IPS-NIHi7 (cell line): Measurements from ENCODE around the gene EID2B.
A peak's percentile ranks its signal among the peaks of the same experiment; 100 is the strongest.

ENCODE experiments used
- DNase-seq: peaks from one replicate; pipeline ENCODE4 v3.0.0; 2012; ENCODE audit warnings: mixed read lengths; ENCODE audit errors: extremely low spot score

Gene EID2B

DNA sequence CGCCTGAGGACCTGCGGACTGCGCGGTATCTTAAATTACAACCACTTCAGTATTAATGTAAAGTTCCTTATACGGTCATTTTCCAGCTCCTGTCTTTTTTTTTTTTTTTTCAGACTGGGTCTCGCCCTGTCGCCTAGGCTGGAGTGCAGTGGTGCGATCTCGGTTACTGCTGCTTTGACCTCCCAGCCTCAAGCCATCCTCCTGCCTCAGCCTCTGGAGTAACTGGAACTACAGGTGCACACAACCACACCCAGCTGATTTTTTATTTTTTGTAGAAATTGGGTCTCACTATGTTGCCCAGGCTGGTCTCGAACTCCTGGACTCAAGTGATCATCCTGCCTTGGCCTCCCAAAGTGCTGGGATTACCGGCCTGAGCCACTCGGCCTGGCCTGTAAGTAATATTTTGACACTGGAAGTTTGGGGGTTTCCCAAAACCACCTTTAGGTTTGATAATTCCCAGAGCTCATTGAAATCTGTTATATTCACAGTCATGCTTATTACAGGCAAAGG, 406 bp upstream of the EID2B start:
- DNase-seq: no peak

DNA sequence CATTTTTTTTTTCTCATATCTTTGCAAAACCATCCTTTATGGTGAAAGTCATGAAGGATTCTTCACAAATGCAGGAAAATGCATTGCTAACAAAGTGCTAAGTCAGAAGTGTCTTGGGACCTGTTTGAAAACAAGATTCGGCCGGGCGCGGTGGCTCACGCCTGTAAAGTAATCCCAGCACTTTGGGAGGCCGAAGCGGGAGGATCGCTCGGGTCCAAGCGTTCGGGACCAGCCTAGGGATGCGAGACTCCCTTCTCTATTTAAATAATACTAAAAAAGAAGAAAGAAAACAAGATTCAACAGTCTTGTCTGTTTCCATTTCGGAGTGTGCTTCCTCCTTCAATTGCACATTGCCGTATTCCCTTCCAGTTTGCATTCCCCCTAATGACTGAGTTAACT, 819 bp downstream of the EID2B start:
- DNase-seq: no peak

DNA sequence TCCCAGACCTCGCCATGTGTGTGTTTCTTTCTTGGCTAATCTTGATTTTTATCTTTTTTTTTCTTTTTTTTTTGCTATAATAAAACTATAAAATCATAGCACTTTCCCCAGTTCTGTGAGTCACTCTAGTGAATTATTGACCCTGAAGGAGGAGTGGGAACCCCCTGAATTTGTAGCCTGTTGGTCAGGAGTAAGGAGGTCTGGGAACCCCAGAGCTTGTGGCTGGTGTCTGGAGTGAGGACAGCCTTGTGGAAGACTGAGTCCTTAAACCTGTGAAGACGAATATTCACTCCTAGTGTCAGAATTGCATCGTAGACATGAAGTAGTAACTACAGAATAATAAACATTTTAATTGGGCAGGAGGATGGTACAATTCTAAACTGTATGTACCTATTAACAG, 7.4 kb downstream of the EID2B start:
- DNase-seq: no peak

DNA sequence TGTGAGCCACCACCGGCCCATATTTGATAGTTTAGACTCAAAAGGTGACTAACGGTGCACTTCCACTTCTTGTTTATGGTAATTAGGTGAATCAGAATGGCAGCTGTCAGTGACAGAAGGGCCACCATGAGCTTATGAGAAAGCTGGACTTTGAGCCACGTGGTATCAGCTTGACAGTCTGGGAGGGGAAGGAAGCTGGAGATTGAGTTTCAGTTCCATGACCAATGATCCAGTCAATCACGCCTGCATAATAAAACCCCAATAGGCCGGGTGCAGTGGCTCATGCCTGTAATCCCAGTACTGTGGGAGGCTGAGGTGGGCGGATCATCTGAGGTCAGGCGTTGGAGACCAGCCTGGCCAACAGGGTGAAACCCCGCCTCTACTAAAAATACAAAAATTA, 8.2 kb downstream of the EID2B start:
- DNase-seq: no peak

DNA sequence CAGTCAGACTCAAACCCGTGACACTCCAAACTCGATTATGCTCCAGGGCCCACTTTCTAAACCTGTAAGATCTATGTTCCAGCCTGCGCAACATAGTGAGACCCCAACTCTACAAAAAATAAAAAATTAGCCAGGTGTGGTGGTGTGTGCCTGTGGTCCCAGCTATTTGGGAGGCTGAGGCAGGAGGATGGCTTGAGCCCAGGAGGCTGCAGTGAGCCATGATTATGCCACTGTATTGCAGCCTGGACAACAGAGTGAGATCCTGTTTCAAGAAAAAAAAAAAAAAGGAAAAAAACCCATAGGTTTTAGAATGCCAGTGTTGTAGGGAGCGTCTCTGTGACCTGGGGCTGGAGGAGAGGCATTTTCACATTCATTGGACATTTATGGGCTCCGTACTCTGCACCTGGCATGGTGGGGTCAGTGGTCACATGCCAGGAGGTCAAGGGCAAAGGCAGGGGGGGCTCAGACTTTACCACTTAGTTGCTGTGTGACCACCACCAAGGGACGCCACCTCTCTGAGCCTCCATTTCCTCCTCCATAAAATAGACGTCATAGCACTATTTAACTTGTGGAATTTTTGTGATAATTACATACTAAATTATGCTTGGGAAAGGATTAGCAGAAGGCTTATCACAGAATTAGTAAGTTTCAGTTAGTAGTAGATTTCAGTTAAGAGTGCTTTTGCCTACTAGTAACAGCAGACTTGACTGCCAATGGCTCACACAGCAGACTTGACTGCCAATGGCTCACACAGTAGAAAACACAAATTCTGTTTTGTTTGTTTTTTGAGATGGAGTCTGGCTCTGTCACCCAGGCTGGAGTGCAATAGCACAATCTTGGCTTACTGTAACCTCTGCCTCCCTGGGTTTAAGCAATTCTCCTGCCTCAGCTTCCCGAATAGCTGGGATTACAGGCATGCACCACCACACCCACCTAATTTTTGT, 11.8 kb downstream of the EID2B start:
- no peak for DNase-seq

DNA sequence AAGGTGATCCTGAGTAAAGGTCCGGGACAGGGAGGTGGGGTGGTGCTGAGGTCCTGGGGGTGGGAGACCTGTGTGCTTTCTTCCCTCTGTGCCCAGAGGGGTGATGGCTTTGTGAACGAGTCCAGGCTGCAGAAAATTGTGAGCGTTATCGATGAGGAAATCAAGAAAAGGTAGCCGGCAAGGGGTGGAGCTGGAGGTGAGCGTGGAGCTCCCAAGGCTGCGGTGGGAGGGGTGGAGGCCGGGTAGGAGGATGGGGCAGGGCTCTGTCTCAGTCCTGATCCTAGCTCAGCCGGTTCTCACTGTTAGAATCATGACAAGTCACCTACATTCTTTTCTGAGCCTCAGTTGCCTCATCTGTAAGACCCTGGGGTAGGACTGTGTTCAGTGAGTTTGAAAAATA, 13.7 kb downstream of the EID2B start:
- DNase-seq: no peak

DNA sequence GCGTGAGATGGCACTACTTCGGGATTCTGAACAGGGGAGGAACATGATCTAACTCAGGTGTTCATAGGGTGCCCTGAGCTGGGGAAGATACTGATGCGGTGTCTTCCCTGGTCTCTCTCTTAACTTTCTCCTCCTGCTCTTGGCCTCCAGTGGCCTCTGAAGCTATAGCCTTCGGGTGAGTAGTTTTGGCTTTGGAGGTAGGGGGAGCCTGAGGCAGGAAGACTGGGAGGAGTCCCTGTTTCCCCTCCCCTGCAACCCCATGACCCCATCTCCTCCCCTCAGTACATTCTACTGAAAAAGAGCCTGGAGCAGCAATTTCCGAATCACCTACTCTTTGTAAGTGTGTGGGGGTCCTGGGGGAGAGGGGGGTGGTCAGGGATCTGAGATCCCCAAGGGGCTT, 14.2 kb downstream of the EID2B start:
- DNase-seq: no peak

DNA sequence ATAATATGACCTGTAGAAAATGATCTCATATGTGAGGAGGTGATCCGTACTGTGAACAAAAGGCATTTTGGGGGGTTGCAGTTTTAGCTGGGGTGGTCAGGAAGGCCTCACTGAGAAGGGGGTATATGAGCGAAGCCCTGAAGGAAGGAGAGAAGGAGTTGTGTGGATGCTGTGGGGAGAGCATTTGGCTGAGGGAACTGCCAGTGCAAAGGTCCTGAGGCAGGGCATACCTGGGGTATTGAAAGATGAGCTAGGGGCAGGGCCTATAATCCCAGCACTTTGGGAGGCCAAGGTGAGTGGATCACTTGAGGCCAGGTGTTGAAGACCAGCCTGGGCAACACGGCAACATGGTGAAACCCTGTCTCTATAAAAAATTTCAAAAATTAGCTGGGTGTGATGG, 15.2 kb downstream of the EID2B start:
- no peak for DNase-seq

DNA sequence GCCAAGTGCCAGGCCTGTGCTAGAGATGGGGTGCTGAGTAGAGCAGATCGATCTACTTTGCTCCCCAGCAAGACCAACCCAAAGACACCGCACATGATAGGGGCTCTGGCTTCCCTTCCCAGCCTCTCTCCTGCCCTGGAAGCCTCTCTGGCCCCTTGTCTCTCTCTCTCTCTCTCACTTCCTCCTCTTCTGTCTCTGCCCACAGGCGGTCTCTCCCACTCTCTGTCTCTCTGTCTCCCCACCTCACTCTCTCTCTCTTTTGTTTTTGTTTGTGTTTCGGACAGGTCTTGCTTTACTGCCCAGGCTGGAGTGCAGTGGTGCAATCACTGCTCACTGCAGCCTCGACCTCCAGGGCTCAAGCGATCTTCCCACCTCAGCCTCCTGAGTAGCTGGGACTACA, 16.4 kb downstream of the EID2B start:
- DNase-seq: no peak

DNA sequence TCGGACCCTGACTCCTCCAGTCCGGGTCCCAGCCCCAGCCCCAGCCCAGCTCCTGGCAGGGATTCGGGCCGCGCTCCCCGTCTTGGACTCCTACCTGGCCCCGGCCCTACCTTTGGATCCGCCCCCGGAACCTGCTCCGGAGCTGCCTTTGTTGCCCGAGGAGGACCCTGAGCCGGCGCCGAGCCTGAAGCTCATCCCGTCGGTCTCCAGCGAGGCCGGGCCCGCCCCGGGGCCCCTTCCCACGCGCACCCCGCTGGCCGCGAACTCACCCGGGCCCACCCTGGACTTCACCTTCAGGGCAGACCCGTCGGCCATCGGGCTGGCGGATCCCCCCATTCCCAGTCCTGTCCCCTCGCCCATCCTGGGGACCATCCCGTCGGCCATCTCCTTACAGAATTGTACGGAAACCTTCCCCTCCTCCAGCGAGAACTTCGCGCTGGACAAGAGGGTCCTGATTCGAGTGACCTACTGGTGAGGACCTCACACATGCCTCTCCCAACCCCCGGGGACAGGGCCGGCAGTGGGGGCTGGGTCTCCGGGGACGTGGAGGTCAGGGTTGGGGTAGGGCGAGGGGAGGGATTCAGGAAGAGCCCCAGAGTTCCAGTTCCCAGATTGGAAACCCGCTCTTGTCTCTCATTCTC, 17.0 kb downstream of the EID2B start:
- DNase-seq: peak; percentile 59

DNA sequence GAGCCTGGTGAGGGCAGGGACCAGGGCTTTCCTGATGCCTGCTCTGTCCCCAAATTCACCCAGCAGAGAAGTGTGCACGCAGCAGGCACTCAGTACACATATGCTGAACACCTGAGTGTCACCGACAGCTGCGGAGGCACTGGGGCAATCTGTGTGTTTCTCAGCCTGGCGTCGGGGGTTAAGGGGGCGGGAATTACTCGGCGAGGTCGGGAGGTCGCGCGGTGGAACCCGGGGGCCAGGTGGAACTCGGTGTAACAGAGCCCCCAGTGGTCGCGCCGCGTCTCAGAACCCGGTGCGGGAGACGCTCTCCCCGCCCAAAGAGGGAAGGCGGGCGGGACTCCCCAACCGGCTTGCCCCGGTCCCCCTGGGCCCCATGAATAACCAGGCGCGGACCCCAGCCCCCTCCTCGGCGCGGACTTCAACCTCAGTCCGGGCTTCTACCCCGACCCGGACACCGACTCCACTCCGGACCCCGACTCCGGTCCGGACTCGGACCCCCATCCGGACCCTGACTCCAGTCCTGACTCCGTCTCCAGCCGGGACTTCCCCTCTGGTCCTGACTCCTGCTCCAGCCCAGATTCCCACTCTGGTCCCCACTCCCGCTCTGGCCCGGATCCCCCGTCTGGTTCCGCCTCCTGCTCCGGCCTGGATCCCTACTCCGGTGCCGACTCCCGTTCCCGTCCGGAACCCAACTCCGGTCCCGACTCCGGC, 17.7 kb downstream of the EID2B start, which contains the start of gene SELENOV:
SELENOV (plus strand) TSS at position 300 of the 711 bp plus-strand sequence; CDS start at position 374, 74 bp downstream.
- DNase-seq: peak; percentile 65

DNA sequence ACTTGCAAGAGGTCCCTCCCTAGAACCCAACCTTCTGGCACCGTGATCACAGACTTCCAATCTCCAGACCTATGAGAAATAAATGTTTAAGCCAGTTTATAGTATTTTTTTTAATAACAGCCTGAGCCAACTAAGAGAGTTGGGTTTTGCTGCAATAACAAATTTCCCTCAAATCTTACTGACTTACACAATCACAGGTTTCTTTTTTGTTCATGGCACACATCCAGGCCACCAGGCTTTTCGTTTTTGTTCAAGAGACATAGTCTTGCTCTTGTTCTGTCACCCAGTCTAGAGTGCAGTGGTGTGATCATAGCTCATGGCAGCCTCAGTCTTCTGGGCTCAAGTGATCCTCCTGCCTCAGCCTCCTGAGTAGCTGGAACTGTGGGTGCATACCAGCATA, 19.7 kb downstream of the EID2B start:
- no peak for DNase-seq

DNA sequence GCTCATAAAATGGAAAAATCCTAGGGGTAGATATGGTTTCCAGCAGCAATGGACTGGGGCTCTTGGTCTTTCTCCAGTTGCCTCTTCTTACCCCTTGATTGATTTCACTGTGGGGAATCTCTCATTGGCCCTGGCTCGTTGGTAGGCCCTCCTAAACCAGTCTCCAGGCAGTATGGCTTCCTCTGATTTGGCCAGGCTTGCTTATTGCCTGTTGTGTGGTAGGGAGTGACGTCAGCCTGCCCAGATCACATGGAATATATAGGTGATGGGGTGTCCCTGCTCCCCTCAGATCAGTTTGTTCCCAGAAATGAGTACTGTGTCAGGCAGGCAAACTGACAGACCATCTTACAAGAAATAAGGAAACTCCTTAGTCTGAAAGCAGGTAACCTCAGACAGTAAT, 23.4 kb downstream of the EID2B start:
- DNase-seq: no peak

DNA sequence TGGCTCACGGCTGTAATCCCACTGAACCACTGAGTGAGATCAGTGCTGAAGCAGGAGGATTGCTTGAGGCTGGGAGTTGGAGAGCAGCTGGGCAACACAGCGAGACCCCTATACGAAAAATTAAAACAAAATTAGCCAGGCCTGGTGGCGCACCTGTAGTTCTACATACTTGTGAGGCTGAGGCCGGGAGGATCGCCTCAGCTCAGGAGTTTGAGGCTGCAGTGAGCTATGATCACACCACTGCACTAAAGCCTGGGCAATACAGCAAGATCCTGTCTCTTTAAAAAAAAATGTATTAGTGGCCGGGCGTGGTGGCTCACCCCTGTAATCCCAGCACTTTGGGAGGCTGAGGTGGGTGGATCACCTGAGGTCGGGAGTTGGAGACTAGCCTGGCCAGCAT, 24.0 kb downstream of the EID2B start:
- DNase-seq: no peak

DNA sequence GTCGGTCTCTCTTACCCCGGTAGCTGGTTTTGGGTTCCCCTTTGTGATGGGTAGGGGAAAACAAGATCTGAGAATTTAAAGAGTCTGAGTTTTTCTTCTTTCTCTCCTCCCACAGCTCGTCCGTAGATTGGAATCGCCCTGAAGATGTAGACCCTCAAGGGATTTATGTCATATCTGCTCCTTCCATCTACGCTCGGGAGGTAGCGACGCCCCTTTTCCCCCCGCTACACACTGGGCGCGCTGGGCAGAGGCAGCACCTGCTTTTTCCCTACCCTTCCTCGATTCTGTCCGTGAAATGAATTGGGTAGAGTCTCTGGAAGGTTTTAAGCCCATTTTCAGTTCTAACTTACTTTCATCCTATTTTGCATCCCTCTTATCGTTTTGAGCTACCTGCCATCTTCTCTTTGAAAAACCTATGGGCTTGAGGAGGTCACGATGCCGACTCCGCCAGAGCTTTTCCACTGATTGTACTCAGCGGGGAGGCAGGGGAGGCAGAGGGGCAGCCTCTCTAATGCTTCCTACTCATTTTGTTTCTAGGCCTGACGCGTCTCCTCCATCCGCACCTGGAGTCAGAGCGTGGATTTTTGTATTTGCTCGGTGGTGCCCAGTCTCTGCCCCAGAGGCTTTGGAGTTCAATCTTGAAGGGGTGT, 24.8 kb downstream of the EID2B start:
- no peak for DNase-seq

DNA sequence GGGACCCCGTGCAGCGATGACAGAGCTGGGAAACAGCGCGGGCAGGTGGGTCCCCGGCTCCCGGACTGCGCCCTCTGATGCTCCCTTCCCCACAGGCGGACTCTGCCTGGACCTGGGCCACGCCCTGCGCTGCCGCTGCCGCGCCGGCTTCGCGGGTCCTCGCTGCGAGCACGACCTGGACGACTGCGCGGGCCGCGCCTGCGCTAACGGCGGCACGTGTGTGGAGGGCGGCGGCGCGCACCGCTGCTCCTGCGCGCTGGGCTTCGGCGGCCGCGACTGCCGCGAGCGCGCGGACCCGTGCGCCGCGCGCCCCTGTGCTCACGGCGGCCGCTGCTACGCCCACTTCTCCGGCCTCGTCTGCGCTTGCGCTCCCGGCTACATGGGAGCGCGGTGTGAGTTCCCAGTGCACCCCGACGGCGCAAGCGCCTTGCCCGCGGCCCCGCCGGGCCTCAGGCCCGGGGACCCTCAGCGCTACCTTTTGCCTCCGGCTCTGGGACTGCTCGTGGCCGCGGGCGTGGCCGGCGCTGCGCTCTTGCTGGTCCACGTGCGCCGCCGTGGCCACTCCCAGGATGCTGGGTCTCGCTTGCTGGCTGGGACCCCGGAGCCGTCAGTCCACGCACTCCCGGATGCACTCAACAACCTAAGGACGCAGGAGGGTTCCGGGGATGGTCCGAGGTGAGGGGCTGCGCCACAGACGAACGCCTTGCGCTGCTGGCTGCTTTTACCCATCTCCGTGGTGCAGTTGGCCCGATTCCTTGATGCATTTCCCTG, 25.5 kb downstream of the EID2B start:
- peak; percentile 89 for DNase-seq

DNA sequence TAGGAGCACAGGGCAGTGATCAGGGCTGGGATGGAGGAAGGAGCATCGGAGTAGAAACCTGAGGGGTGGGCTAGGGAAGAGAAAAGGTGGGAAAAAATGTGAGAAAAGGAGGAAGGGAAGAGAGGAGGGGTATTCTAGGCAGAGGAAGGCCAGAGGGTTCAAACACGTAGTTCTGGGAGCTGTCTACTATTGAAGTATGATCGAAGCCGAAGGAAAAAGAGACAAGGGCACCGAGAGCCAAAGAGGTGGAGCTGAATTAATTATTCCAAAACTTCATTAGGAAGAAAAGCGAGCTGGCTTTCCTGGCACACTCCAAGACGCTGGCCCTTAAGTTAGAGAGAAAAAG, 26.1 kb downstream of the EID2B start:
- no peak for DNase-seq

DNA sequence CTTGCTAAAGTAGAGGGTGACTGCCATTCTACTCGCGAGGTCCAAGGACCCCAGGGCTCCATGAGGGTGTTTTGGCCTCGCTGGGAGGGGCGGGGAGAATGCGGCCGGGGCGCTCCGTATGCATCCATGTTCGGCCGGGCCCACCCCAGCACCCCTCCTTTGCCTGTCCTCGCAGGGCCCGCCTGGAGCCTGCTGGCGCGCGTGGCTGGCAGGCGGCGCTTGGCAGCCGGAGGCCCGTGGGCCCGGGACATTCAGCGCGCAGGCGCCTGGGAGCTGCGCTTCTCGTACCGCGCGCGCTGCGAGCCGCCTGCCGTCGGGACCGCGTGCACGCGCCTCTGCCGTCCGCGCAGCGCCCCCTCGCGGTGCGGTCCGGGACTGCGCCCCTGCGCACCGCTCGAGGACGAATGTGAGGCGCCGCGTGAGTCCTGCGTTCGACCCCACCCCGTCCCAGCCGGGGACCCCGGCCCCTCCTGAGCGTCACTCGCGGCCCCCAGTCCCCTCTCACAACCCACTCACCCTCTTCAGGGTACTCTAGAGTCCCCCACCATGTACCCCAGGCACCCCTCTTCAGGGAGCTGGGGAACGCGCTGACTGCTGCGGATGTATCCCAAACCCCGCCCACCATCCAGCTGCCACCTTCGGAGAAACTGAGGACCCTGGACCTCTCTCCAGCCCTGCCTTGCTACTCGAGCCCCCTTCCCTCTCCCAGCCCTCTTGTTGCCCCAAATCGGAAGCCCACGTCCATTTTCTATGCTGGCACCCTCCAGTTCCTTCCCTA, 29.8 kb downstream of the EID2B start:
- DNase-seq: peak; percentile 90

DNA sequence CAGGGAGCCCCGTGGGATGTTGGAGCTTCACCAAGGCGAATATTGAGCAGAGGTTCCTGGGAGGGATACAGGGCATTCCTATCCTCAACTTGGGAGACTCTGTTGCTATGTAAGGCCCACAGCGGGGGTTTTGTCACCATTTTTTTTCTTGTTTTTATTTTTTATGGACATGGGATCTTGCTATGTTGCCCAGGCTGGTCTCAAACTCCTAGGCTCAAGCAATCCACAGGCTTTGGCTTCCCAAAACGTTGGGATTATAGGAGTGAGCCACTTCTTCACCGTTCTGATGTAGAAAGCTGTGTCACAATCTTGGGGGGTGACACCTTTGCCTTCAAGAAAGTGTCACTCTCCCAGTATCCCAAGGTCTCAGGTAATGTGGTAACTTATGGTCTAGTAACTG, 31.3 kb downstream of the EID2B start:
- no peak for DNase-seq

DNA sequence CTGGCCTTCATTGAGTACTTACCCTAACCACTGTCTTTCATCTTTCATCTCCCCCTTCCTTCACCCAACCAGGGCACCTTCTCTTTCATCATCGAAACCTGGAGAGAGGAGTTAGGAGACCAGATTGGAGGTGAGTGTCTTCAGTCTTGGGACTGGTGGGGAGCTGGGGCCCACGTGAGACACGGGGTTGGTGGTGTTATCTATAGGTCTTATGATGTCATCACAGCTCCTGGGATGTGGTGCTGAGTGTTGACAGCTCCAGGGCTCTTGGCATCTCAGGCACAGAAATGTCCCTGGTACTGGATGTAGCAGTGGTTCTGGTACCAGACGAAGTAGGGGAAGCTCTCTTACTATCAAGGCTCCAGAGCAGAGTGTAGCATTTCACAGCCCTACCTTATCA, 32.1 kb downstream of the EID2B start:
- no peak for DNase-seq
